HG03280 (cell line): Measurements from ENCODE around the gene TMEM14C.
"Not testable (repeated sequence)": the region's sequence is repeated elsewhere in the genome, so short reads cannot be mapped to it uniquely, and the experiment has no call there.

ENCODE experiments used
- ATAC-seq: cut with Tn5 transposase; IDR thresholded peaks from one replicate; pipeline ENCODE4 v1.9.1; 2021; ENCODE audit warnings: mild to moderate bottlenecking, moderate library complexity; ENCODE audit not compliant: unreplicated experiment

TMEM14C gene

GRCh38 chr6:10720960-10721849 lies 1.7 kb upstream of the TMEM14C start:
- ATAC-seq, result not testable (repeated sequence)

- no peak for ATAC-seq
Observed at GRCh38 chr6:10721850-10722569, 860 bp upstream of the TMEM14C start.

- no peak for ATAC-seq
Observed at GRCh38 chr6:10722570-10722819, 375 bp upstream of the TMEM14C start.

- ATAC-seq, result no peak
Observed at GRCh38 chr6:10723567-10723881, 654 bp downstream of the TMEM14C start.

- no peak for ATAC-seq
Observed at GRCh38 chr6:10725044-10725443, 2.2 kb downstream of the TMEM14C start.

- ATAC-seq, result no peak
Observed at GRCh38 chr6:10725716-10726115, 2.8 kb downstream of the TMEM14C start.

- no peak for ATAC-seq
Observed at GRCh38 chr6:10730254-10730653, 7.4 kb downstream of the TMEM14C start.

GRCh38 chr6:10733151-10733715 lies 10.4 kb downstream of the TMEM14C start:
- ATAC-seq, result no peak

GRCh38 chr6:10733863-10734262 lies 11.0 kb downstream of the TMEM14C start:
- ATAC-seq, result no peak

GRCh38 chr6:10736731-10737130 lies 13.9 kb downstream of the TMEM14C start:
- no peak for ATAC-seq

GRCh38 chr6:10740061-10740460 lies 17.2 kb downstream of the TMEM14C start:
- ATAC-seq, result no peak

- not testable (repeated sequence) for ATAC-seq
Observed at GRCh38 chr6:10741643-10742042, 18.8 kb downstream of the TMEM14C start.

GRCh38 chr6:10742251-10742650 lies 19.4 kb downstream of the TMEM14C start:
- ATAC-seq, result no peak

GRCh38 chr6:10743515-10743914 lies 20.6 kb downstream of the TMEM14C start:
- ATAC-seq, result no peak

- ATAC-seq, result no peak
Observed at GRCh38 chr6:10745116-10745515, 22.2 kb downstream of the TMEM14C start.

GRCh38 chr6:10746915-10747250 lies 24.0 kb downstream of the TMEM14C start:
- ATAC-seq, result no peak

GRCh38 chr6:10747251-10747972 lies 24.5 kb downstream of the TMEM14C start, which contains the start of gene TMEM14B:
Gene TMEM14B (plus strand): TSS chr6:10747805. CDS start chr6:10749246, 1,441 bp downstream.
- ATAC-seq, result peak; percentile 97

GRCh38 chr6:10749734-10750133 lies 26.9 kb downstream of the TMEM14C start:
- ATAC-seq, result no peak

GRCh38 chr6:10750568-10750967 lies 27.7 kb downstream of the TMEM14C start:
- not testable (repeated sequence) for ATAC-seq

- not testable (repeated sequence) for ATAC-seq
Observed at GRCh38 chr6:10751757-10752156, 28.9 kb downstream of the TMEM14C start.

GRCh38 chr6:10756085-10756484 lies 33.2 kb downstream of the TMEM14C start:
- ATAC-seq, result no peak
